ENCODE data around the gene ABCC4. TPM values are rescaled to one million over a fixed set of nuclear protein-coding genes. Genes with fewer than 3 reads are reported as not detected.

Gene ABCC4
- total RNA-seq, 4 donors from 2014 or later = 2.5 to 12.6 (median 6.0) TPM

GRCh38 chr13:95074820-95075219 is 226.4 kb downstream of the ABCC4 start:
- intact Hi-C loops (cut with DNase I) = no loop called here
- Histone ChIP-seq H3K27me3 (no peaks in the 10 kb centered on the region), H3K36me3 (peaks cover 0 to 42% (median 0%) of the 10 kb centered on the region in 3 donors), H3K4me3 (no peak overlapping the region), H3K9me3 (no peaks in the 10 kb centered on the region), H3K27ac (no peak overlapping the region), H3K4me1 (no peaks in the 10 kb centered on the region)
- DNase-seq = no peak
- 80 to 93% methylated on average over 3 of the region's 3 CpGs for whole genome bisulfite sequencing, 2 donors
- TF ChIP-seq POLR2A (IDR thresholded peaks at IDR 0.05) (no peak), CTCF (IDR thresholded peaks at IDR 0.05) (no peak)

GRCh38 chr13:95073747-95074311 is 227.4 kb downstream of the ABCC4 start:
- Histone ChIP-seq H3K4me3 (no peak overlapping the region), H3K36me3 (peaks cover 0 to 46% (median 0%) of the 10 kb centered on the region in 3 donors), H3K4me1 (no peaks in the 10 kb centered on the region), H3K27ac (no peak overlapping the region), H3K9me3 (no peaks in the 10 kb centered on the region), H3K27me3 (no peaks in the 10 kb centered on the region)
- no peak for TF ChIP-seq POLR2A (IDR thresholded peaks at IDR 0.05)
- no peak for TF ChIP-seq CTCF (IDR thresholded peaks at IDR 0.05)
- 89 to 94% methylated on average over 7 of the region's 7 CpGs for WGBS, 2 donors
- no peak for DNase-seq
- intact Hi-C loops (cut with DNase I) = no loop called here

GRCh38 chr13:95067303-95067702 is 233.9 kb downstream of the ABCC4 start:
- Histone ChIP-seq H3K4me3 (no peak overlapping the region), H3K36me3 (peaks cover 0 to 27% (median 0%) of the 10 kb centered on the region in 3 donors)
- WGBS, 2 donors = 32 to 51% methylated on average over 3 of the region's 3 CpGs

GRCh38 chr13:95060014-95060519 is 241.2 kb downstream of the ABCC4 start:
- Histone ChIP-seq H3K4me1 (no peaks in the 10 kb centered on the region), H3K9me3 (no peaks in the 10 kb centered on the region), H3K36me3 (no peaks in the 10 kb centered on the region), H3K27ac (no peak overlapping the region), H3K27me3 (no peaks in the 10 kb centered on the region), H3K4me3 (no peak overlapping the region)
- 46 to 66% methylated on average over 3 of the region's 3 CpGs for WGBS, 2 donors
- no peak for DNase-seq
- intact Hi-C loops (cut with DNase I) = no loop called here
- TF ChIP-seq POLR2A (IDR thresholded peaks at IDR 0.05) (no peak), CTCF (IDR thresholded peaks at IDR 0.05) (no peak)

More at GRCh38 chr13:95067303-95067702, 233.9 kb downstream of the ABCC4 start:
- Histone ChIP-seq H3K9me3 (no peaks in the 10 kb centered on the region), H3K27me3 (no peaks in the 10 kb centered on the region), H3K27ac (no peak overlapping the region), H3K4me1 (no peaks in the 10 kb centered on the region)
- no peak for TF ChIP-seq POLR2A (IDR thresholded peaks at IDR 0.05)
- DNase-seq = no peak
- intact Hi-C loops (cut with DNase I) = no loop called here

GRCh38 chr13:95059306-95059705 is 241.9 kb downstream of the ABCC4 start:
- no peaks in the 10 kb centered on the region for H3K36me3 ChIP-seq
- DNase-seq = no peak
- H3K4me3 ChIP-seq = no peak overlapping the region
- no peaks in the 10 kb centered on the region for H3K4me1 ChIP-seq
- WGBS, 2 donors = 83 to 92% methylated on average over 8 of the region's 8 CpGs
- TF ChIP-seq POLR2A (IDR thresholded peaks at IDR 0.05) = no peak
- TF ChIP-seq CTCF (IDR thresholded peaks at IDR 0.05) = no peak
- no peaks in the 10 kb centered on the region for H3K27me3 ChIP-seq
- intact Hi-C loops (cut with DNase I) = no loop called here
- H3K27ac ChIP-seq = no peak overlapping the region
- H3K9me3 ChIP-seq = no peaks in the 10 kb centered on the region
